GM19467 (cell line): ENCODE measurements around the gene ASB6.

Experiments
- ATAC-seq: cut with Tn5 transposase; IDR thresholded peaks from one replicate; pipeline ENCODE4 v1.9.1; 2021; ENCODE audit warnings: mild to moderate bottlenecking, moderate library complexity; ENCODE audit not compliant: unreplicated experiment

ASB6 gene

DNA sequence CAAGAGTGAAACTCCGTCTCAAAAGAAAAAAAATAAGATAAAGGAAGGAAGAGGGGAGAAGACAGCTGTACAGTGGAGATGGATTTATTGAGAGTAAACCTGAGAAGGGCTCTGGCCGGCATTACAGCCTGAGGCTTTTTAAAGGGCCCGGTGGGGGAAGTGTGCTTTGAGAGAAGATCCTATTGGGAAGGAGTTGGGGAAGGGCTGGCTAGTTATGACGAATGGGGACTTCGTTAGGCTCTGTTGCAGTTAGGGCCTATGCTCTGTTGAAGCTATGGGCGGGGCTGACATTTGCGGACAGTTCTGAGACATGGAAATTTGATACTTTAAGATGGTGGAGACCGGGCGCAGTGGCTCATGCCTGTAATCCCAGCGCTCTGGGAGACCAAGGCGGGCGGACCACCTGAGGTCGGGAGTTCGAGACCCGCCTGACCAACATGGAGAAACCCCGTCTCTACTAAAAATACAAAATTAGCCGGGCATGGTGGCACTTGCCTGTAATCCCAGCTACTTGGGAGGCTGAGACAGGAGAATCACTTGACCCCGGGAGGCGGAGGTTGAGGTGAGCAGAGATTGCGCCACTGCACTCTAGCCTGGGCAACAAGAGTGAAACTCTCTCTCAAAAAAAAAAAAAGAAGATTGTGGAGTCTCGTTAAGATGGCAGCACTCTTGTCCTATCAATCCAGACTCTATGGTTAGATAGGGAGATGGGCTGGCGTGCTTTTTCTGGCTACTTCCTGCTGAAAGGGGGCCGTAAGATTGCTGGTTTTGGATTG, 54.3 kb downstream of the ASB6 start:
- no peak for ATAC-seq

DNA sequence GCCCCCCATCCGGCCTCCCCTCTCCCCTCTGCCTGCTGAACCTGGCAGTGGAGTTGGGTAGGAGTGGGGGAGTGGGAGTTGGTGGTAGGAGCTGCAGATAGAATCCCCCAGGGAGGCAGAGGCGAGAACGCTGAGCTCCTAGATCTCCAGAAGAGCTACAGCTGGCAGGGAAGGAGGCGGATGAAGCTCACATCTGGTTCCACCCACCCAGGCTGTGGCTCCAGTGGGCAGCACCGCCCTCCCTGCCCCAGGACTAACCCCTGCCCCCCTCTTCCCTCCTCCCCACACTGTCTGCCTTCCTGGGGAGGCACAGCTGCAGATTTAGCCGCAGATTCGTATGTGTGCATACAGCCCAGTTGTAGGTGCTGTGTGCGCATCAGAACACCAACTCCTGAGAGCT, 55.3 kb downstream of the ASB6 start:
- no peak for ATAC-seq

DNA sequence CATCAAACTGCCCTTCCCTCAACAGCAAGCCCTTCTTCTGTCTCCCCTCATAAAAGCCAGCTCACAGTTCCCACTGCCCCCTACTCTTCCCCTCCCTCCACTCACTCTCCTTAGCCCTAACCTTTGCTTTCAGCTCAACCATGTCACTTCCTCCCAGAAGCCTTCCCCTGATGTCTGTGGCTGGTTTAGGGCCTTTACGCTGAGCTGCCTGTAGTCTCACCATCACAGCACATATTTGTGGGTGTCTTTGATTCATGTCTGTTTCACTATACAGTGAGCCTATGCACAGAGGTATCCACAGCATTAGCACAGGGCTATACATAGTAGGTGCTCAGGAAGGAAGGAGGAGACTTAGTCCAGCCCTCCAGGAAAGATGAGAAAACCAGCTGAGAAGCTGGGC, 55.7 kb downstream of the ASB6 start:
- ATAC-seq = no peak

DNA sequence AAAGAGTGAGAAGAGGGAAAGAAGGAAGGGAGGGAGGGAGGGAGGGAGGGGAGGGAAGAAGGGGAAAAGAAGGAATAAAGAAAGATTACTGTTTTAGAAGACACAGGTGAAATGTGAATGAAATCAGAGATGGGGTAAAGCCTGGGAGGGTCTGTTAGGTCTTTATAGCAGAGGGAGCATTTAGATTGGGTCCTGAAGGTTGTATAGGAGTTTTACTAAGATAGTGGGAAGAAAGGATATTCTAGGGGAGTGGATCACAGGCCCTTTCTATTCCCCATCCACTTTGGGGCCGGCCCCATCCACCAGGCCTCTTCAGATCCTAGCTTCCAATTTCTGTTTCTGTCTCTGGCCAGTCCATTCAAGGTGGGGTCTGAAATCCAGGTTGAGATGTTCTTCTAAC, 56.6 kb downstream of the ASB6 start:
- no peak for ATAC-seq
